ENCODE data around the gene KASH5.

The KASH5 gene

DNA sequence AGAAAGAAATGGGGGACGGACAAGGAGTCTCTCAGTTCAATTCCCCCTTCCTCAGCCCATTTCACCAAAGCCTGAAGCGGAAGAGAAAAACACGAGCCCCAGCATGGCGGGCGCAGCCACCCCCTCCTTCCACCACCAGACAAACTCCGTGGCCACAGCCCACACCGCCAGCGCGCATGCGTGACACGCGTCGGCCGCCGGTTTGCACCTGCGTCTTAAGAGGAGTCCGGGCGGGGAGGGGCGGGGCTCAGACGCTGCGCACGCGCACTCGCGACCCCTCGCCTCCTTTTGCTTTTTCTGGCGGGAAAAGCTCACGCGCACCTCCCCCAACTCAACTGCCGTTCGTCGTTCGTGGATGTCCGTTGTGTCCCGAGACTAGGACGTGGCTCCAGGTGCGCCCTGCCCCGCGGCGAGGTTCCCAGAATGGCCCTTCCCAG is at the start of gene KASH5:
TSS of gene KASH5 (plus strand) at position 314 of the 437 bp plus-strand sequence. CDS start 2,635 bp downstream, outside the sequence.
- peak; percentile 66 to 81 for DNase-seq (ENCODE audit: low read depth in 2 of 2)

- no peak for DNase-seq (ENCODE audit: low read depth in 2 of 2)
These were observed 49.3 kb upstream of the KASH5 start for GRCh38 chr19:49338691-49339300.

GRCh38 chr19:49339301-49340068 is 48.6 kb upstream of the KASH5 start:
- DNase-seq (ENCODE audit: low read depth in 2 of 2), result no peak

- DNase-seq (ENCODE audit: low read depth in 2 of 2), result no peak
These were observed 47.8 kb upstream of the KASH5 start for GRCh38 chr19:49340069-49340864.

DNA sequence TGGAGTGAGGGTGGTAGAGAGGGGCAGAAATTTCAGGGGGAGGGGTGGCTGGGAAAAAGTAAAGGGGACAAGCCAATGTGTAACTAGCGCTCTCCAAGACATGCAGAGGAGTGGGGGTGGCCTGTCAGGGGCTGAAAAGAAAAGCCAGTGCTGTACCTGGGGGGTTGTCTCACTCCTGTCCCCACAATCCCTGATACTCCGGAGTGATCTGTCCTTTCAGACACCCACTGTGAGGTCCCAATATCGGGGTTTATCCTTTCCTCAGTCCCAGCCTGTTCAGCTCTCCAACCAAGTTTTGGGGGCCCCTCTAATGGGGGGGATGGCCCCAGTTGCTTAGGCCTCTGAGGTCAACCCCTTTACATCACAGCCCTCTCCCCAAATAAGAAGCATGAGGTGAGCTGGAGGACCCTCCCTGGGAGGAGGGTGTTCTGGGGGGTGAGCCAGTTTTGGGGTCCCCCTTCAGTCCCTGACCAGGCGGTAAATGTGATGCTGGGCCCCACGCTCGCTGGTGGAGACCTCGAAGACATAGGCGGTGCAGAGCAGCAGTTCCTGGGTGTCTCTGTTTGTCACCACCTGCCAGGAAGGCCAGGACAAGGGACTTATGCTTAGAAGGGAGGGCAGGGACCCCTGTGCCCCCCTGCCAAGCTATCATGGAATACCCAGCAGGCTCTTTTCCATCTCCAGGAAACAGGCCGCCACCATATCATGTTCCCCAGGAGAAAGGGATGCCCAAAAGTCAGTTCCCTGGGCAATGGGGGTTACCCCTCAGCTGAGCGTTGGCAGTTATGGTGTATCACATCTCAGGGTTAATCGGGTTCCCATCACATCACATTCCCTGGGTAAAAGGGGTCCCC is 47.0 kb upstream of the KASH5 start:
- DNase-seq (ENCODE audit: low read depth in 2 of 2), result no peak

- no peak for DNase-seq (ENCODE audit: low read depth in 2 of 2)
These were observed 45.7 kb upstream of the KASH5 start for GRCh38 chr19:49342291-49342721.

- no peak for DNase-seq (ENCODE audit: low read depth in 2 of 2)
These were observed 44.9 kb upstream of the KASH5 start for GRCh38 chr19:49343123-49343522.

GRCh38 chr19:49344505-49345423 is 43.3 kb upstream of the KASH5 start:
- no peak for DNase-seq (ENCODE audit: low read depth in 2 of 2)

- no peak for DNase-seq (ENCODE audit: low read depth in 2 of 2)
These were observed 40.9 kb upstream of the KASH5 start for GRCh38 chr19:49347191-49347590.

DNA sequence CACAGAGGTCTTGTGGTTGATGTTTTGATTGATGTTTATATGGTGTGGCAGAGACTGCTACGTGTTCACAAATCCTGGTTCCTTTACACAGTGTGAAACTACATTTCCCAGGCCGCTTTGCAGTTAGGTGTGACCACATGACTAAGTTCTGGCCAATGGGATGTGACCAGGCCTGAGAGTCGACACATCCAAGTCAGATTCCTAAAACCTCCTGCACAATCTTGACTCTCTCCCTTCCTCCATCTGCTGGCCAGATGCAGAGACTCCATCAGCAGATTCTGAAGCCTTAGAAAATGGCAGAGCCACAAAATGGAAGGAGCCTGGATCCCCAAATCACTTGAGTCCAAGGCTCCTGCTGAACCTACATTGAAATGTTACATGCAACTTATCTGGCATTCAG is 40.2 kb upstream of the KASH5 start:
- DNase-seq (ENCODE audit: low read depth in 2 of 2), result no peak

- DNase-seq (ENCODE audit: low read depth in 2 of 2), result no peak
These were observed 39.5 kb upstream of the KASH5 start for GRCh38 chr19:49348305-49349189.

GRCh38 chr19:49349567-49349966 is 38.5 kb upstream of the KASH5 start:
- no peak for DNase-seq (ENCODE audit: low read depth in 2 of 2)

- no peak for DNase-seq (ENCODE audit: low read depth in 2 of 2)
These were observed 32.1 kb upstream of the KASH5 start for GRCh38 chr19:49355909-49356353.

GRCh38 chr19:49356382-49356781 is 31.7 kb upstream of the KASH5 start:
- no peak for DNase-seq (ENCODE audit: low read depth in 2 of 2)

DNA sequence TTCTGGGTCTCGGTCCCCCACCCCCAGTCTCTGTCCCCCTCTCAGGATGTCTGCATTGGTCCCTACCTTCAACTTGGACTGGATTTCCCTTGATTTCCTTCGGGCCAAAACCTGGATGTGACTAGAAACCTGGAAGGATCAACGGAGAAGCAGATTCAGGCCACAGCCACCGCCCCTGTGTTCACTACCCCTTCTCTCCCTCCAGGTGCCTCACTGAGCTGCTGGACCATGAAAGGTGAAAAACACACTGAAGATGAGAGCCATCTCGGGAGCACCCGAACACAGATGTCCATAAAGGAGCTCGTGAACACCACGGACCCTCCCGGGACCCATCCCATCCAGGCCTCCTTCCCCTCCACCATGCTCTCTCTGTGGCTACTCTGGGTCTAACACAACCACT is 30.9 kb upstream of the KASH5 start:
- DNase-seq (ENCODE audit: low read depth in 2 of 2), result no peak

DNA sequence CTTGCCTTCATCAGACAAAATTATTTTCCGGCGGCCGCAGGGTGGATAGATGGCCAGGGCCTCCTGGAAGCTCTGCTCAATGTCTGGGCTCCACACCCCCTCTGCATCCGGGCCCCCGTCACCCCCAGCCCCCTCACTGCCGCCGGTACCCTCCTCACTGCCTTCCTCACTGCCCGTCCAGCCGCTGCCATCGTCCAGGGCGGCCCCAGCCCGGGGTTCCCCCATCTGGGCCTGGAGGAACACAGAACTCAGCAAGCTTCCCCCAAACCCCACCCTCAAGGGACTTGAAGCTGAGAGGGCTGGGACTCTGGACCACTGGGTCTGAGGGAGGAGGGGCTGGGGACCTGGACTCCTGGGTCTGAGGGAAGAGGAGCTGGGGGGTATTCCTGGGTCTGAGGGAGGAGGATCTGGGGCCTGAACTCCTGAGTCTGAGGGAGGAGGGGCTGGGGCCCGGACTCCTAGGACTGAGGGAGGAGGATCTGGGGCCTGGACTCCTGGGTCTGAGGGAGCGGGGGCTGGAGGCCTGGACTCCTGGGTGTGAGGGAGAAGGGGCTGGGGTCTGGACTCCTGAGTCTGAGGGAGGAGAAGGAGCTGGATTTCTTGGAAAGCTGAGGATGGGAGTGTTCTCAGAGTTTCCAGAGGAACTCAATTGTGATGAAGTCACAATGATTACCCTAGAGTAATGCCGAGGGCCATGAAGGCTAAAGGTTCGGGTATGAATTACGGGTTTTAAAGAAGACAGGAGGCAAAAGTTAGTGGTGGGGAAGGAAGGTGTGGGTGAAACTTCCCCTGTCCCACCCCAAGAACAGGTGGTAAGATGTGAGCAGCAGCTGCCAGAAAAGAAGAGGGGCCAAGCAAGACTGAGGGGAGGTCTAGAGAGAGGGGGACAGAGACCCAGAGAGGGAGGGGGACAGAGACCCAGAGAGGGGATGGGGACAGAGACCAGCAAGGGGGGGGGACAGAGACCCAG is 27.9 kb upstream of the KASH5 start:
- no peak for DNase-seq (ENCODE audit: low read depth in 2 of 2)

DNA sequence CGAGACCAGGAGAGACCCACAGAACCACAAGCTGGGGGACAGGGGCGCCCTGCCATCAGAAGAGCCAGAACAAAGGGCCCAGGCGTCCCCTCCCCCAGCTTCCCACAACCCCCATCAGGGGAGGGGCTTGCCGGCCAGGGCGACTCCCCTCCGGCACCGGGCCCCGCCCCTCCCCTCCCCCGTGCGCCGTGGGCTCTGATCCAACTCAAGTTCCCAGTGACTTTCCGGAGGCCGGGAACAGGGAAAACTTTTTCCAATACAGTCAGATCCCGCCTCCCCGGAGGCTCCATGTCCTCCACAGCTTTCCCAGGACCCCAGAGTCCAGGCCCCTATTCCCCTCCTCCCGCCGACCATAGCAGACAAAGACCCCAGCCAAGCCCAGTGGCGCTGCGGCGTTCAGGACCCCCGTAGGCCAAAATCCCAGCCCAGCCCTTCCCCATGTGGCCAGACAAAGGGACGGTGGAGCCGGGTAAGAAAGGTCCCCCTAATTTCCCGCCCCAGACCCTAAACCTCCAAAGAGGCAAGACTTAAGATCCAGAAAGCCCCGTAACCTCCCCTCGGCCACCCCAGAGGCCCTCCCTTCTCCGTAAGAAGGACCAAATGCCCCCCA is 26.5 kb upstream of the KASH5 start:
- DNase-seq (ENCODE audit: low read depth in 2 of 2), result no peak

Measured in stimulated activated CD8-positive, alpha-beta memory T cell treated with anti-CD3 and anti-CD28 coated beads, Interleukin-15, amount 100 ng/mL, for 4 hours (primary cell).